Medulla oblongata (tissue), 1 donor: ENCODE measurements around the gene CPNE7.
"Not testable (repeated sequence)": the region's sequence is repeated elsewhere in the genome, so short reads cannot be mapped to it uniquely, and the experiment has no call there.

Experiments used
- DNase-seq: peaks from one replicate; pipeline ENCODE4 v3.0.0-alpha.2; 2015; ENCODE audit errors: extremely low spot score

The CPNE7 gene

DNA sequence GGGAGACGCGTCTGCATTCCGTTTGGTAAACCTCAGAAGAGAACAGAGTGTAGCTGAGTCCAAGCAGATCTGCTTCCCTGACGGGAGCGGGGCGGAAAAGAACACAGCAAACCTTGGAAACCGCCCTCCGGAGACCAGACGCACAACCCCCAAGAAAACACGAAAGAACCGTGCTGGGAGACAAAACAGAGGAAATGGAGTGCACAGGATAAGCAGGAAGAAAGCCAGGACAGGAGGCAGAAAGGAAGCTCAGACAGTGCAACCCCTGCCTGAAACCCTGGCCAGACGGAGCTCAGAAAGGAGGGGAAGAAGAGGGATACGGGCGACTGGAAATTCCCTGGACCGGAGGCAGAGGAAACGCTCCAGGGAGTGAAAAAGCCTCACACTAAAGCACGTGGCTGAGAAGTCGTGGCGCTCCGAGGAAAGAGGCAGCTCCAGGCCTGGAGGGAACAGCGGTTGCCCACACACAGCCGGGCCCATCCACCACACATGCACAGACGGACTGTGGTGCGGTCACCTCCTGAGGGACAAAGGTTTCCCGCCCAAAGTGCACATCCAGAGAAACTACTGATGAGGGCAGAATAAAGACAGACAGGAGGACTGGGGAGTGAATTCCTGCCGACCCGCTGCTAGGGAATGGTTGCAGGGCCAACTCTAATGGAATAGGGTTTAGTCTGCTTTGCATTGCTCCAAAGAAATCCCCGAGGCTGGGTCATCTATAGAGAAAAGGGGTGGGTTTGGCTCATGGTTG is 48.1 kb downstream of the CPNE7 start:
- no peak for DNase-seq

DNA sequence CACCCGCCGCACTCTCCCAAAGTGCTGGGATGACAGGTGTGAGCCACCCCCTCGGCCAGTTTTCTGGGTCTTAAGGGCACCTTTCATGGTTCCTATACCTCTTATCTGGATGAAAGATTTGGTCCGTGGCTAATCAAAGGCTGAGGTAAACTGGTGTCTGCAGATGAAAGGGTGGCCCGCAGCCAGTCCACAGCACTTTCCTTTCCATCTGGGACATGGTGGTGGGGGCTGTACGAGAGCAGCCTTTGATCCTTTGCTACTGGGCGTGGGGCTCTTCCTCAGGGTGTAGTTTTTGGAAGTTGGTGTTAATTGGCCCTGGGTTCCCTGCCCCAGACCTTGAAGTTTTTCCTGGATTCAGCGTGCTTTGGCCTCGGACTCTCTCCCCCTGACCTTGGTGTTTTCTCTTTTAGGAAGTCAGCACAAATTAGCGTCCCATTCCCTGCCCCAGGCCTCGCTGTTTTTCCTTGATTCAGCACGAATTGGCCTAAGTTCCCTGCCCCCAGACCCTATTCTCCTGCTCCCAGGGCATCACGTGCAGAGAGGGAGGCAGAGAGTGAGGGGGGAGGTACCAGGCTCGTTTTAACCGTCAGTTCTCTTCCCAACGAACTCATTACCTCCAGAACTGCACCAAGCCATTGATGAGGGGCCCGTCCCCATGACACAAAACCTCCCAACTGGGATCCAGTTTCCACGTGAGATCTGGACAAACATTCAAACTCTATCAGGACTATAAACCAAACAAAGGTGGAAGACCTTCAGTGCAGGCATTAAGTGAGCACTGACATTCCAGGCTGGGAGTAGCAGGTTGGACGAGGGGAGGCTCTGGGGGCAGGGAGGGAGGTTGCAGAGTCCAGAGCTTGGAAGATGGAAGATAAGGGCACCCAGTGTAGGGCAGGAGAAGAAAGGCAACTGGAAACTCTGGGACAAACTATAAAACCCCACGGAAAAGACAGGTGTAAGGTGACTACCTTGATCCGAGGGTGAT is 49.5 kb downstream of the CPNE7 start:
- DNase-seq = no peak

DNA sequence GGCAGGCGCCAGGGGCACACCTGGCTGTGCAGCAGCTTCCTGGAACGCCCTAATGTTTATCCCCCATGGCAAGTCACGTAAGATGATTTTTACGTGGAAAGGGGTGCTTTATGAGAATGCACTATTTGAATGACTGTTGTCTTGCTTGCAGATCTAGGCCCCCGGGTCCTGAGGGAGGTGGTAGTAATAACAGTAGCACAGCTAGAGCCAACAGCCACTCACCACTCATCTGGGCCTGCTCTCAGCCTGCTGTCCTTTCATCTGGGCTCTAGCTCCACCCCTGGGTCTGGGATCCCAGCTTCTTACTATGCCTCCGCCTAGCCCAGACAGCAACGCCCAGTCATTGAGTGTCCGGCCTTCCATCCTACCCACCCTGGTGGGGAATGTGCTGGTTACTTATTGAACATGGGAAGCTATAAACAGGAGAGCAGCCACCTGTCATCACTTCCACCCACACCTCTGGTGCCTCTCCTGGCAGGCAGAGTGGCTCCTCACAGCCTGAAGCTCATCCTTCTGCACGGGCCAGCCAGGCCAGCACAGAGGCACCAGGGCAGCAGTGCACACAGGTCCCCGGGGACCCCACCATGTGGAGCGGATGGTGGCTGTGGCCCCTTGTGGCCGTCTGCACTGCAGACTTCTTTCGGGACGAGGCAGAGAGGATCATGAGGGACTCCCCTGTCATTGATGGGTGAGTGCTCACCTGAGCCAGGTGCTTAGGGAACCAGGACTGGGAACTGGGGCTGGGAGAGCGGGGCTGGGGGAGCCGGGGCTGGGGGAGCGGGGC is 54.5 kb downstream of the CPNE7 start:
- DNase-seq = no peak

DNA sequence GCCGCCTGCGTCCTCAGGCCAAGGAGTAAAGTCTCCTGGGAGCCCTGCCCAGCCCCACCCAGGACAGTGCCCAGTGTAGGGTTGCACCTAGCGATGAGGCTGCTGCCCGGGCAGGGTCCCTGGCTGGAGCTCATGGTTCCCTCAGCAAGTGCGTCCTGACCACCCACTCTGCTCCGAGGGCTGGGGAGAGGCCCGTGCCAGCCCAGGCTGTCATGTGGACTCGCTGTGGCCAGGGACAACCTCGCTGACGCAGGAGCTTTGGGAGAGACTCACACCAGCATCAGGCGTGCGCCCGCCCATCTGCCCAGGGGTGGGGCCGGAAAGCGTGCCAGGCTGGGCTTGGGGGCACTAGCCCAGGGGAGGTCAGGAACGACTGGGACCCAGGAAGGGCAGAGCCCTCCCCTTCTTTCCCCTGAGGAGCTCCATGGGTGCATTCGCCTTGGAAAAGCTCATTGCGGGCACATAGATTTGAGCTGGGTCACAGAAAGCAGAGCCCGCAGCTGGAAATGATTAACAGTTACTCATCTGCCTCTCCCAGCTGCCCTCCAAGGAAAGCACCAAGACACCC is 57.6 kb downstream of the CPNE7 start:
- no peak for DNase-seq

DNA sequence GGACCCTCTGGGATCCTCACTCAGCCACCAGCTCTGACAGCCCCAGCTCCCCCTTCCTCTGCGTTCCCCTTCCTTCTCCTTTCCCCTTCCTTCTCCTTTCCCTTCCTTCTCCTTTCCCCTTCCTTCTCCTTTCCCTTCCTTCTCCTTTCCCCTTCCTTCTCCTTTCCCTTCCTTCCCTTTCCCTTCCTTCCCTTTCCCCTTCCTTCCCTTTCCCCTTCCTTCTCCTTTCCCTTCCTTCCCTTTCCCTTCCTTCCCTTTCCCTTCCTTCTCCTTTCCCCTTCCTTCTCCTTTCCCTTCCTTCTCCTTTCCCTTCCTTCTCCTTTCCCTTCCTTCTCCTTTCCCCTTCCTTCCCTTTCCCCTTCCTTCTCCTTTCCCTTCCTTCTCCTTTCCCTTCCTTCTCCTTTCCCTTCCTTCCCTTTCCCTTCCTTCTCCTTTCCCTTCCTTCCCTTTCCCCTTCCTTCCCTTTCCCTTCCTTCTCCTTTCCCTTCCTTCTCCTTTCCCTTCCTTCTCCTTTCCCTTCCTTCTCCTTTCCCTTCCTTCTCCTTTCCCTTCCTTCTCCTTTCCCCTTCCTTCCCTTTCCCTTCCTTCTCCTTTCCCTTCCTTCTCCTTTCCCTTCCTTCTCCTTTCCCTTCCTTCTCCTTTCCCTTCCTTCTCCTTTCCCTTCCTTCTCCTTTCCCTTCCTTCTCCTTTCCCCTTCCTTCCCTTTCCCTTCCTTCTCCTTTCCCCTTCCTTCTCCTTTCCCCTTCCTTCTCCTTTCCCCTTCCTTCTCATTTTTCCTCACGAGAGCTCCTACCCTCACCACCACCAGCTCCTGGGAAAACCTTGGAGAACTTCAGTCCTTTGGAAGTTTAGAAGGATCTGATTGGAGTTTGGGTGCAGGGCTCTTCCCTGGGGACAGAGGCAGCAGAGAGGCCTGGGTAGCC is 59.2 kb downstream of the CPNE7 start:
- not testable (repeated sequence) for DNase-seq

DNA sequence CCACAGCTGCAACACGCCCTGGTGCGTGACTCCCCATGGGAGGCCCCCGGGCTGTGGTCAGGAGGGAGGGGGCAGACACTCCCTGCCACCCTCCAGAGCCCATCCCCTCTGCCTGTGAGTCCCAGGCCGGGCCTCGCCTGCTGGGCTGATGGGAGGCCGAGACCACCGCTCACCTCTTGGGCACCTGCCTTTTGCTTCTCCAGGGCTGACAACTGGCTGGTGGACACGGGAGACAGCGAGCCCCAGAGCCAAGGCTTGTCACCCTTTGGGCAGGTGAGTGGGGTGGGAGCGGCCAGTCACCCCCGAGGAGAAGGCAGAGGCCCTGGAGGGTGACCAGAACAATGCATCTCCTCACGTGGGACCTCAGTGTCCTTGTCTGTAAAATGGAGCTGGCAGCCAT is 61.1 kb downstream of the CPNE7 start:
- DNase-seq = no peak

DNA sequence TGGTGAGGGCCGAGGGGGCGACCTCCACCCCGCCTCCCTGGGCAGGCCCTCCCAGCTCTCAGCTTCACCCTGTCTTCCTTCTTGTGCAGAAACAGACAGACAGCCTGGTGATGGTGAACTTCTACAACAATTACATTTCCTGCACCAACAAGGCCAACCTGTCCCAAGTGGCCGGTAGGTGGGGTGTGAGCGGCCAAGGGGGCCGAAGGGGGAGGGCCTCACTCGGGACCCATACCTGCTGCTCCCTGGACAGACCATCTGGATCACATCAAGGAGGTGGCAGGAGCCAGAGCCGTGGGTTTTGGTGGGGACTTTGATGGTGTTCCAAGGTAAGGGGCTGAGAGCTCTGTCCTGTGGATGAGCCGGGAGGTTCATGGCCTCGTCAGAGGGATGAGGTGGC is 61.8 kb downstream of the CPNE7 start:
- no peak for DNase-seq

DNA sequence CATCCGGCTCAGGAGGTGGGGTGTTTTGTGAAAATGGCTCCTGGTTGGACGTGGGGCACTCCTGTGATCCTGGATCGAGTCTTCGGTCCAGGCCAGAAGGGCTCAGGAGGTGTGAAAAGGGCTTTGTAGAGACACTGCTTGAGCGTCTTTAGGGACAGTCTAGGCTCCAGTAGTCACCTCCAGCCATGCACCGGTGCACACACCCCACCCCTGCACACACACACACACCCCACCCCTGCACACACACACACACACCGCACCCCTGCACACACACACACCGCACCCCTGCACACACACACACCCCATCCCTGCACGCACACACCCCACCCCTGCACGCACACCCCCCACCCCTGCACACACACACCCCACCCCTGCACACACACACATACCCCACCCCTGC is 62.9 kb downstream of the CPNE7 start:
- DNase-seq = no peak

DNA sequence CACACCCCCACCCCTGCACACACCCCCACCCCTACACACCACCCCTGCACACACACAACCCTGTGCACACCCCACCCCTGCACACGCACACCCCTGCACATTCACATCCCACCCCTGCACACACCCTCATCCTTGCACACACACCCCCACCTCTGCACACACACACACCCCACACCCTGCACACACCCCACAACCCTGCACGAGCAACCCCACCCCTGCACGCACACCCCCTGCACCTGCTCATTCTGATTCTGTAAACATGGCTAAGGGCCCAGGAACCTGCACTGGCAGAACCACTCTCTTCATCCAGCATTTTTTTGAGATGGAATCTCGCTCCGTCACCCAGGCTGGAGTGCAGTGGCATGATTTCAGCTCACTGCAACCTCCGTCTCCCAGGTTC is 63.8 kb downstream of the CPNE7 start:
- no peak for DNase-seq

DNA sequence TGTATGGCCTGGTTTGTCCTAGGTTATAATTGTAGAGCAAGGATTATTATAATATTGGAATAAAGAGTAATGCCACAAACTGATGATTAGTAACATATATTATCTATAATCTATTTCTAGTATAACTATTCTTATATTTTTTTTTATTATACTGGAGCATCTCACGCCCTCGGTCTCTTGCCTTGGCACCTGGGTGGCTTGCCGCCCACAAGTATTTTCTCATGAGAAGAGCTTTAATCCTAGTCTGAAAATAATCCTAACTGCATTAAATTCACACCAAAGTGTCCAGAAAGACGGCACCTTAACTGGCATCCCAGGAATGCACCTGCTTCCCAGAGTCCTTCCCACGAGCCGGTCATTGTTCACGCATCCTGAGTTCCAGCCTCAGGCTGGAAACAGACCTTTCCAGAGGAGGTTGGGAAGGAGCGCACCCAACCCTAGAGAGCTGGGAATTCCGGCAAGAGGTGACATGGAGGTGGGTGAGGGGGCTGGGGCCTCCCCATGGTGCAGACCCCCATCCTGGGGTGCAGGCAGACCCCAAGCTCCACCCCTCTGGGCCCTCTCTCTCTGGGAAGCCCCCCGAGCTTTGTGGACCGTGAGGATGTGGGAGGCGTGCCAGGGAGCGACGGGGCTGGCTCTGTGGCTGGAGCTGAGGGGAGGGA is 66.0 kb downstream of the CPNE7 start:
- DNase-seq = no peak

DNA sequence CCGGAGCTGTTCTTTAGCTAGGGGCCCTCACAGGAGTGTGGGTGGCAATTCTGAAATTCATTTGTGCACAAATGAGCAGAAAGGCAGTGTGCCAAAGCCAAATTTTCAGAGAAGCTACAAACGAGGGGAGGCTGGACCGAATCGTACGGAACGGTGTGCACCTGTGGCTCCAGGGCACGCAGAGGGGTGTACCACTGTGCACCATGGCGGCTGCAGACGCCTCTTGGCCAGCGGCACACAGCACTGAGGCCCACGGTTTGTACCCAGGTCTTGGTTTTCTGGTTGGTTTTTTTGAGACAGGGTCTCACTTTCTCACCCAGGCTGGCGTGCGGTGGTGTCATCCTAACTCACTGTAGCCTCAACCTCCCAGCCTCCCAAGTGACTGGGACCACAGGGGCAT is 67.0 kb downstream of the CPNE7 start:
- DNase-seq = no peak

DNA sequence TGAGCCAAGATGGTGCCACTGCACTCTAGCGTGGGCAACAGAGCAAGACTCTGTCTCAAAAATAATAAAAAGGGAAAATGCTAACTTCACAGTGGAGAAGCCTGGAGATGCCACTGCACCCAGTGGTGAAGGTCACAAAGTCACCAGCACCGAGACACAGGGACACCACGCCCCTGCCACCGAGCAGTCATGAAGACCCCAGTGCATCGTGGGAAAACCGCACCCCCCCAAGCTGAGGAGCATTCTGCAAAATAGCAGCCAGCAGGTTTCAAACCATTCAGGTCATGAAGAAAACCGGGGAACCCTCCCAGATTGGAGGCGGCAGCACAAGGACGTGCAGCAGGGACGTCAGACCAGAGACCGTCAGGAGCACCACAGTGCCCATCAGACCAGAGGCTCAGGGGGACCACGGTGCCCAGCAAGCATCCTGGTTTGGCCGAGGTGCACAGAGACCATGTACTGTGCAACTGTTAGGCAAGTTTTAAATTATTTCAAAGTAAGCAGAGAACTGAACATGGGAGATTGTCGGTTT is 68.3 kb downstream of the CPNE7 start:
- no peak for DNase-seq

DNA sequence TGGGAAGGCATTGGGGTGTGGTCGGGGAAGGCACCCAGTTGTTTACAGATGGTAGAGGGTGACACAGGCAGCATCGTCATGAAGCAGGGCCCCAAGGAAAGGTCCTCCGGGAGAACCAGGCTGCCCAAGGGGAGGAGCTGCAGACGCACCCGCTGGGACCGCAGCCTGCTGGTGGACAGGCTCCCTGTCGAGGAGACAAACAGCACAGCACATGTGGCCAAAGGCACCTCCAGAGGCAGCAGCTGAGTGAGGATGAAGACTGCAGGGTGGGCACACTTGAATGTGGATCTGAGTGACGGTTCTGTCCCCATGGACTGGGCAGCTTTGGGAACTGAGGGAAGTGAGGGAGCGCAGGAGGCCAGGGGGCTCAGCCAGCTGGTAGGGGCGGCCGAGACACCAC is 69.6 kb downstream of the CPNE7 start:
- DNase-seq = no peak

DNA sequence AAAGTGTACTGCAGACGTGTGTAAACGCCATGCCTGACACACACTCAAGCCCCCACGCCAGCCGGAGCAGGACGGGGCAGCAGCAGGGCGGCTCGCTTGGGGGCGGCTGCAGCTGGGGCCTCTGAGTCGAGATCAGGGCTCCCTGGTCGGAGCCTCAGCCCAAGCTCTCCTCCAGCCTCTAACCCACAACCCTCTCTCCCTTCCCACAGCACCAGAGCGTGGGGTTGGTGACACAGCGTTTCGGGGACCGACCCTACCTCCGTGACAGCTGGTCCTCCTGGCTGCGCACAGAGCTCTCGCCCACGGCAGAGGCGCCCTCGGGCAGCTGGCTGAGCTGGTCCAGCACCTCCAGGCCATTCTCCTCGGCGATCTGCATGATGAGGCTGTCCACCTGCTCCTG is 70.7 kb downstream of the CPNE7 start:
- DNase-seq = no peak
